Measurements from ENCODE around the gene REXO4.

The REXO4 gene

DNA sequence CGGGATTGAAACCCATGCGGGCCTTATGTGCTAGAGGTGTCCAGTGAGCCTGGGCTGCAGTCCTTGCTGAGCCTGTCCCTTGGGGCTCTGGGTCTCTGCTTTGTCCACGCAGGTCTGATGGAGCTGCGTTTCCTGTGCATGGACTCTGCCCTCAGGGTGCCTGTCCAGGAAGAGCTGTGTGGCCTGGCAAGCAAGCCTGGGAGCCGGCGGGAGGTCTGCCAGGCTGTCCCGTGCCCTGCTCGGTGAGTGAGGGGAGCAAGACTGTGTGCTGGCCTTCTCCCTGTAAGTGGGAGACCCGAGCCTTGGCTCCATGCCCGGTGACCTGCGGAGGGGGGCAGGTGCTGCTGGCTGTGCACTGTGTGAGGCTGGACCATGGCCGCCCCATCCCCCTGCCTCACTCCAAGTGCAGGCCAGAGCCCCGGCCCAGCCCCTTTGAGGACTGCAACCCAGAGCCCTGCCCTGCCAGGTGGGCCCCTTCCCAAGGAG, 30.7 kb upstream of the REXO4 start:
- Histone ChIP-seq H2AFZ (ENCODE audit: low read length, unreplicated experiment) (no peak overlapping the region), H3K27me3 (ENCODE audit: insufficient read depth, low read length) (no peaks in the 10 kb centered on the region), H3K27ac (ENCODE audit: low read depth, low read length) (no peak overlapping the region), H3K36me3 (ENCODE audit: insufficient read depth, low read length) (no peaks in the 10 kb centered on the region), H3K4me3 (ENCODE audit: low read depth, low read length) (no peak overlapping the region), H3K79me2 (ENCODE audit: control insufficient read depth, insufficient read depth, low read length, unreplicated experiment) (no peaks in the 10 kb centered on the region), H3K4me1 (ENCODE audit: control insufficient read depth, insufficient read depth, low read length, unreplicated experiment) (no peaks in the 10 kb centered on the region)

DNA sequence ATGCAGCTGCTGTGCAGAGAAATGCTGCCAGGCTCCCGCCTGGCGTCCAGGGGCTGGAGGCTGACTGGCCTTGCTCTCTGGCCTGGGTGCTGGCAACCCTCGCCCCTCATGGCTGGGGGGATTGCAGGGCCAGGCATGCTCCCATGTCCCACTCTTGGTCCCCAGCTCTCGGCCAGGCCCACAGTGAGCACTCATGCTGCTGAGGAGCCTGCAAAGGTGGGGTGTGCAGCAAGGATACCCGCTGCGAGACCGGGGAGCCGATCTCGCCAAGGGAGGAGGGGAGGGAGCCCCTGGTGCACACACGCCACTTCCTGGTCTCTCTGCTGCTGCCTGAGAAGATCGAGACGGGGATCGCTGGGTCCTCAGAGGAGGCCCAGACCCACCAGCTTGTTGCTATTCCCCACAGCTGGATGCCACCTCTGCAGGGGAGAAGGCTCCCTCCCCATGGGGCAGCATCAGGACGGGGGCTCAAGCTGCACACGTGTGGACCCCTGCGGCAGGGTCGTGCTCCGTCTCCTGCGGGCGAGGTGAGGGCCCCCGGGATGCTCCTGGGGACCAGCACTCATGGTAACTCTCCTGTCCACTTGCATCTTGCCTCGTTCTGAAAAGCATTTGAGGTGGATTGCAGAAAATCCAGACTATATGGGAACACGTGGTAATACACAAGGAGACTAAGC, 27.6 kb upstream of the REXO4 start:
- Histone ChIP-seq H3K27ac (ENCODE audit: low read depth, low read length) (no peak overlapping the region), H3K79me2 (ENCODE audit: control insufficient read depth, insufficient read depth, low read length, unreplicated experiment) (no peaks in the 10 kb centered on the region), H3K27me3 (ENCODE audit: insufficient read depth, low read length) (no peaks in the 10 kb centered on the region), H2AFZ (ENCODE audit: low read length, unreplicated experiment) (no peak overlapping the region), H3K36me3 (ENCODE audit: insufficient read depth, low read length) (no peaks in the 10 kb centered on the region), H3K4me3 (ENCODE audit: low read depth, low read length) (no peak overlapping the region), H3K4me1 (ENCODE audit: control insufficient read depth, insufficient read depth, low read length, unreplicated experiment) (no peaks in the 10 kb centered on the region)

DNA sequence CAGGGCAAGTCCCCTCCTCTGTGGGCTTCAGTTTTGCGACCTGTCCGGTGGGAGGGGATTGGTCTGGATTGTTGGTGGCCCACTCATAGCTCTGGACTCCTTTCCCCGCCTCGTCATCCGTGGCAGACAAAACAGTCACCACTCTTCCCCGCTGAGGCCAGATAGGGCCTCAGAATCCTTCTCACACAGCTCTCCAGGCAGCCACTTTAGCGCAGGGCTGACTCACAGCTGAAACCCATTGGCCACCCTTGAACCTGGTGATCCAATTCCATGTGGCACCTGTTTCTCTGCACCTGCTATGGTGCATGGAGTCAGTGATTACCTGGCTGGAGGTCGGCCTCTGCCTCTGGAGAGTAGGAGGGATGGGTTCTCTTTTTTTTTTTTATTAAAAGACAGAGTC, 26.2 kb upstream of the REXO4 start:
- H3K4me3 ChIP-seq (ENCODE audit: low read depth, low read length): no peak overlapping the region
- H3K4me1 ChIP-seq (ENCODE audit: control insufficient read depth, insufficient read depth, low read length, unreplicated experiment): no peaks in the 10 kb centered on the region
- no peak overlapping the region for H2AFZ ChIP-seq (ENCODE audit: low read length, unreplicated experiment)
- no peaks in the 10 kb centered on the region for H3K27me3 ChIP-seq (ENCODE audit: insufficient read depth, low read length)
- no peak overlapping the region for H3K27ac ChIP-seq (ENCODE audit: low read depth, low read length)
- H3K79me2 ChIP-seq (ENCODE audit: control insufficient read depth, insufficient read depth, low read length, unreplicated experiment): no peaks in the 10 kb centered on the region
- H3K36me3 ChIP-seq (ENCODE audit: insufficient read depth, low read length): no peaks in the 10 kb centered on the region

DNA sequence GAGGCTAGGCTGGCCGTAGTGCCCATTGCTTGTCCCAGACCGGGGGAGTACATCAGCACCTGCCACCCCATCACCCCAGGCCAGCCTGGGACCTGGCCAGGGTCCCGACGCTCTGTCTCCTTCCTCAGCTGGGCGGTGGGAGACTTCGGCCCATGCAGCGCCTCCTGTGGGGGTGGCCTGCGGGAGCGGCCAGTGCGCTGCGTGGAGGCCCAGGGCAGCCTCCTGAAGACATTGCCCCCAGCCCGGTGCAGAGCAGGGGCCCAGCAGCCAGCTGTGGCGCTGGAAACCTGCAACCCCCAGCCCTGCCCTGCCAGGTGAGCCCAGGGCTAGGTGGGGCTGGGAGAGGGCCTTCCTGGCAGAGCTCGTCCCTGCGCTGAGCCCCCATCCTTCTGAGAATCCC, 25.4 kb upstream of the REXO4 start:
- no peaks in the 10 kb centered on the region for H3K4me1 ChIP-seq (ENCODE audit: control insufficient read depth, insufficient read depth, low read length, unreplicated experiment)
- no peak overlapping the region for H3K27ac ChIP-seq (ENCODE audit: low read depth, low read length)

DNA sequence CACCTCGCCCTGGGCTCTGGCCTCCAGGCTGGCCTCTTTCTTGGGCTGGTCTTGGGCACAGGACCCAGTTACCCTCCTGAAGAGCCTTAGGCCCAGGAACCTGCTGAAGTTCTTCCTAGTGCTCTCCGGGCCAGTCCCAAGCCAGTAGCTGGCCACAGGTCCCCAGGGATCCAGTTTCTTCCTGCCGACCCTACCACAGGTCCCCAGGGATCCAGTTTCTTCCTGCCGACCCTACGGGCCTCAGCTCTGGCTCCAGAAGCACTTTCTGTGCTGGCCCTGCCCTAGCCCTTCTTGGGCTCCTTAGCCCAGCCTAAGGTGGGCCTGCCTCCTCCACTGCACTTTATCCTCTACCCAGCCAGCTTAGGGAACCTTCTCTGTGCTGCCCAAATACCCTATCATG, 23.8 kb upstream of the REXO4 start:
- no peaks in the 10 kb centered on the region for H3K4me1 ChIP-seq (ENCODE audit: control insufficient read depth, insufficient read depth, low read length, unreplicated experiment)
- no peaks in the 10 kb centered on the region for H3K79me2 ChIP-seq (ENCODE audit: control insufficient read depth, insufficient read depth, low read length, unreplicated experiment)
- H3K4me3 ChIP-seq (ENCODE audit: low read depth, low read length): no peak overlapping the region
- H3K27me3 ChIP-seq (ENCODE audit: insufficient read depth, low read length): no peaks in the 10 kb centered on the region
- no peaks in the 10 kb centered on the region for H3K36me3 ChIP-seq (ENCODE audit: insufficient read depth, low read length)
- no peak overlapping the region for H3K27ac ChIP-seq (ENCODE audit: low read depth, low read length)
- H2AFZ ChIP-seq (ENCODE audit: low read length, unreplicated experiment): no peak overlapping the region

More for the DNA sequence above, 25.4 kb upstream of the REXO4 start:
- Histone ChIP-seq H3K27me3 (ENCODE audit: insufficient read depth, low read length) (no peaks in the 10 kb centered on the region), H2AFZ (ENCODE audit: low read length, unreplicated experiment) (no peak overlapping the region), H3K4me3 (ENCODE audit: low read depth, low read length) (no peak overlapping the region), H3K36me3 (ENCODE audit: insufficient read depth, low read length) (no peaks in the 10 kb centered on the region), H3K79me2 (ENCODE audit: control insufficient read depth, insufficient read depth, low read length, unreplicated experiment) (no peaks in the 10 kb centered on the region)

DNA sequence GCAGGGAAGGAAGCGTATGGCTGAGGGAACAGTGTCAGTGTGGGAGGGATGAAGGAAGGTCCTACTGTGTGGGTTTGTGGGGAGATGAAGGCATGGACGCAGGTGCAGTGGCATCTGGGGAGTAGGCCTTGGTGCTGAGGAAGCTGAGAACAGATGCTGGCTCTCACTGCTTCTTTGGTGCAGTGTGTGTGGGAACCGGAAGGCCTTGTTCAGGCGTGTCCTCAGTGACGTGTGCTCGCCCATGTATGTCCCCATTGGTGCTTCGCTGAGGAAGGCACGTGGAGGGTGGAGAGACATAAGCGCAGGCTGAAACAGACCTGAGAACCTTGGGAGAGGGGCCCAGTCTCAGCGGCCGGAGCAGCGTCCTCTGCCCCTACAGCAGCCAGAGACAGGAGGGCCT, 23.1 kb upstream of the REXO4 start:
- no peaks in the 10 kb centered on the region for H3K27me3 ChIP-seq (ENCODE audit: insufficient read depth, low read length)
- H3K4me1 ChIP-seq (ENCODE audit: control insufficient read depth, insufficient read depth, low read length, unreplicated experiment): no peaks in the 10 kb centered on the region
- H3K36me3 ChIP-seq (ENCODE audit: insufficient read depth, low read length): no peaks in the 10 kb centered on the region
- H3K79me2 ChIP-seq (ENCODE audit: control insufficient read depth, insufficient read depth, low read length, unreplicated experiment): no peaks in the 10 kb centered on the region
- H3K27ac ChIP-seq (ENCODE audit: low read depth, low read length): no peak overlapping the region
- no peak overlapping the region for H2AFZ ChIP-seq (ENCODE audit: low read length, unreplicated experiment)
- H3K4me3 ChIP-seq (ENCODE audit: low read depth, low read length): no peak overlapping the region

DNA sequence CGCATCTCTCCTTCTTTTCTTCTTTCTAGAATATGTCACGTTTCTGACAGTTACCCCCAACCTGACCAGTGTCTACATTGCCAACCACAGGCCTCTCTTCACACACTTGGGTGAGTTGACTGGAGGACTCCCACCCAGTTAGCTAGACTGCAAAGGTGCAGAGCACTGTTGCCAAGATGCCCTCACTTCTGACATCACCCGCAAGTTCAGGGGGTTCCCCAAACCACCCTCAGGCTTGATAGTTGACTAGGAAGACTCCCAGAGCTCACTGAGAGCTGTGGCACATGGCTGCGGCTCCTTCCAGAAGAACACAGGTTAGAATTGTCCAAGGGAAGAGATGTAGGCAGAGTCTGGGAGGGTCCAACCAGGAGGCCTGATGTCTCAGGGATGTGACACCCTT, 21.5 kb upstream of the REXO4 start:
- Histone ChIP-seq H3K36me3 (ENCODE audit: insufficient read depth, low read length) (no peaks in the 10 kb centered on the region), H3K4me3 (ENCODE audit: low read depth, low read length) (no peak overlapping the region), H3K27ac (ENCODE audit: low read depth, low read length) (no peak overlapping the region), H3K4me1 (ENCODE audit: control insufficient read depth, insufficient read depth, low read length, unreplicated experiment) (no peaks in the 10 kb centered on the region), H3K27me3 (ENCODE audit: insufficient read depth, low read length) (no peaks in the 10 kb centered on the region), H3K79me2 (ENCODE audit: control insufficient read depth, insufficient read depth, low read length, unreplicated experiment) (no peaks in the 10 kb centered on the region), H2AFZ (ENCODE audit: low read length, unreplicated experiment) (no peak overlapping the region)

DNA sequence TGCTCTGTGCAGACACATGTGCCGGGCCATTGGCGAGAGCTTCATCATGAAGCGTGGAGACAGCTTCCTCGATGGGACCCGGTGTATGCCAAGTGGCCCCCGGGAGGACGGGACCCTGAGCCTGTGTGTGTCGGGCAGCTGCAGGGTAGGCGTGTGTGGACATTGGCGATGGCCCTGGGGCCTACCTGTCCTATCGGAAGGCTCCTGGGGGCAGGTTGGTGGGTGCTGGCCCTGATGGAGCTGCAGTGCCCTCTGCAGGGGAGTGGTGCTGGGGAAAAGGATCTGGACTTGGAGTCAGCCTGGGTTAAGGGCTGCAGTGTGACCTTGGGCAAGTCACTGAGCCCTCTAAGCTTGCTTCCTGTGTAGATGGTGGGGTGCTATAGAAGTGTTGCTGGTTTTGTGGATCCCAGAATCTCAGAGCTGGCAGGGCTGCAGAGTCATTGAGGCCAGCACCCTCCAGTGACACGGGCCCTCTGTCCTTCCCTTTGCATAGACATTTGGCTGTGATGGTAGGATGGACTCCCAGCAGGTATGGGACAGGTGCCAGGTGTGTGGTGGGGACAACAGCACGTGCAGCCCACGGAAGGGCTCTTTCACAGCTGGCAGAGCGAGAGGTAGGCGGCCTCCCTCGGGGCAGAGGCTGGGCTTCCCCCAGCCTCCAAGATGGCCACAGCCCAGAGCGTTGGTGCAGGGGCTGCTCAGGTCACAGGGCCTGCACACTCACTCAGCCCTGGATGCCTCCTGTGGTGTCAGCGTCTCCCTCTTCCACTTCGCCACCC, 20.1 kb upstream of the REXO4 start:
- H3K36me3 ChIP-seq (ENCODE audit: insufficient read depth, low read length): no peaks in the 10 kb centered on the region
- H3K79me2 ChIP-seq (ENCODE audit: control insufficient read depth, insufficient read depth, low read length, unreplicated experiment): no peaks in the 10 kb centered on the region
- H3K27me3 ChIP-seq (ENCODE audit: insufficient read depth, low read length): no peaks in the 10 kb centered on the region
- no peaks in the 10 kb centered on the region for H3K4me1 ChIP-seq (ENCODE audit: control insufficient read depth, insufficient read depth, low read length, unreplicated experiment)
- no peak overlapping the region for H3K27ac ChIP-seq (ENCODE audit: low read depth, low read length)
- no peak overlapping the region for H2AFZ ChIP-seq (ENCODE audit: low read length, unreplicated experiment)
- H3K4me3 ChIP-seq (ENCODE audit: low read depth, low read length): no peak overlapping the region

DNA sequence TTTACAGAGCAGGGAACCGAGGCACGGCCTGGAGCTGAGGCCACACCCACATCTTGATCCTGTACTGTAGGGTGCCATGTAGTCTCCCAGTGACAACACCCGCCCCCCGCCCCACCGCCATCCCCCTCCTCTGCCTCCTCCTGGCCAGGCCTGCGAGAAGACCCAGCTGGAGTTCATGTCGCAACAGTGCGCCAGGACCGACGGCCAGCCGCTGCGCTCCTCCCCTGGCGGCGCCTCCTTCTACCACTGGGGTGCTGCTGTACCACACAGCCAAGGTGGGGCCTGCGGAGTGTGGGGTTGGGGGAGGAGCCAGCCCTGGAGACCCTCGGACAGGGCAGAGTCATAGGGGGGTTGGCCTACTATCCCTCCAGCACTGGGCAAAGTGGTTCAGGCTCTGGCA, 18.9 kb upstream of the REXO4 start:
- Histone ChIP-seq H3K27ac (ENCODE audit: low read depth, low read length) (no peak overlapping the region), H3K79me2 (ENCODE audit: control insufficient read depth, insufficient read depth, low read length, unreplicated experiment) (no peaks in the 10 kb centered on the region), H3K4me1 (ENCODE audit: control insufficient read depth, insufficient read depth, low read length, unreplicated experiment) (no peaks in the 10 kb centered on the region), H2AFZ (ENCODE audit: low read length, unreplicated experiment) (no peak overlapping the region), H3K4me3 (ENCODE audit: low read depth, low read length) (no peak overlapping the region), H3K36me3 (ENCODE audit: insufficient read depth, low read length) (no peaks in the 10 kb centered on the region), H3K27me3 (ENCODE audit: insufficient read depth, low read length) (no peaks in the 10 kb centered on the region)

DNA sequence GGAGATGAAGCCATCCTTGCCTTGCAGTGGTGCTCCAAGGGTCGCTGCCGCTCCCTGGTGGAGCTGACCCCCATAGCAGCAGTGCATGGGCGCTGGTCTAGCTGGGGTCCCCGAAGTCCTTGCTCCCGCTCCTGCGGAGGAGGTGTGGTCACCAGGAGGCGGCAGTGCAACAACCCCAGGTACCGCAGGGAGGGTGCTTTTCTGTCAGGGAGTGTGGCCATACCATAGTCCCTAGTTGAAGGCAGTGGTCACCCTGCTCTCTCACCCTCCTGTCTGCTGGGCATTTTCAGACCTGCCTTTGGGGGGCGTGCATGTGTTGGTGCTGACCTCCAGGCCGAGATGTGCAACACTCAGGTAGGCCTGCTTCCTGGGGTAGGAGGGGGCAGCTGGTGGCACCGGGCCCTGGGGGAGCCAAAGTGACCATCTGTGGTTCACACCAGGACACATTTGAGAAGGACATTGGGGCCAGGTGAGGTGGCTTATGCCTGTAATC, 15.6 kb upstream of the REXO4 start:
- no peaks in the 10 kb centered on the region for H3K36me3 ChIP-seq (ENCODE audit: insufficient read depth, low read length)
- H2AFZ ChIP-seq (ENCODE audit: low read length, unreplicated experiment): no peak overlapping the region
- H3K27me3 ChIP-seq (ENCODE audit: insufficient read depth, low read length): no peaks in the 10 kb centered on the region
- no peak overlapping the region for H3K27ac ChIP-seq (ENCODE audit: low read depth, low read length)
- no peak overlapping the region for H3K4me3 ChIP-seq (ENCODE audit: low read depth, low read length)
- no peaks in the 10 kb centered on the region for H3K4me1 ChIP-seq (ENCODE audit: control insufficient read depth, insufficient read depth, low read length, unreplicated experiment)
- H3K79me2 ChIP-seq (ENCODE audit: control insufficient read depth, insufficient read depth, low read length, unreplicated experiment): no peaks in the 10 kb centered on the region

DNA sequence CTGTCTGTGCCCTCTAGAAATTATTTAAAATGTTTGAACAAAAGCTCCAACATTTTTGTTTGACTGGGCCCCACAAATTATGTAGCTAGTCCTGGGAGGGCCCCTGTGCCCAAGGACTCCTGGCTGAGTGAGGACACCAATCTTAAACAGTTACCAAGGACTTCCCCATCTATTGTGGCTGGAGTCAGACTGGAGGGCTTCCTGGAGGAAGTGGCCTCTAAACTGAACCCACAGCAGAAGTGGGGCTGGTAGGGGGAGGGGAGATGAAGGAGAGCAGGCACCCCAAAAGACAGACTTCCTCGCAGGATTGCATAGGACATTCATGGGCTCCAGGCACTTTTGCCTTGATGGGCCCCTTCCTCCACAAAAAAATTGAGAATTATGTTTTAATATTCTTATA, 12.4 kb upstream of the REXO4 start:
- no peaks in the 10 kb centered on the region for H3K4me1 ChIP-seq (ENCODE audit: control insufficient read depth, insufficient read depth, low read length, unreplicated experiment)
- no peak overlapping the region for H3K27ac ChIP-seq (ENCODE audit: low read depth, low read length)
- H3K27me3 ChIP-seq (ENCODE audit: insufficient read depth, low read length): 0 out of 2 replicates have a peak, but pooled peaks cover 3% of the 10 kb centered on the region
- no peaks in the 10 kb centered on the region for H3K36me3 ChIP-seq (ENCODE audit: insufficient read depth, low read length)
- H3K4me3 ChIP-seq (ENCODE audit: low read depth, low read length): no peak overlapping the region
- no peak overlapping the region for H2AFZ ChIP-seq (ENCODE audit: low read length, unreplicated experiment)
- no peaks in the 10 kb centered on the region for H3K79me2 ChIP-seq (ENCODE audit: control insufficient read depth, insufficient read depth, low read length, unreplicated experiment)
